ENCODE results near the gene LNP1.

Gene LNP1

DNA sequence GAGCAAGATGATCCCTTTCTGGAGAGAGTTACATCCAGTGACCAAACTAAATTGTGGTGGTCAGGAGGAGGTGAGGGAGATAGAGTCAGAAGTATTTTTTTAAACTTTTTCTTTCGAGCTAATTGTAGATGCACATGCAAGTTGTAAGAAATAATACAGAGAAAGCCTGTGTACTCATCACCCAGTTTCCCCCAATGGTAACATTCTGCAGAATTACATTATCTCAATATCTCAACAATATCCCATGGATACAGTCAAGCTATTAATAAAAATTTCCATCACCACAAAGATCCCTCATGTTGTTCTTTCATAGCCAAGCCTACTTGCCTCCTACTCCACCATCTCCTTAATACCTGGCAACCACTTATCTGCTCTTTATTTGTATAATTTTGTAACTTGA is 87.8 kb downstream of the LNP1 start:
- Histone ChIP-seq H3K9me3 (ENCODE audit: control insufficient read depth, low read depth, low read length) (no peaks in the 10 kb centered on the region), H3K4me3 (ENCODE audit: low read length) (no peak overlapping the region), H3K9ac (ENCODE audit: low read length) (no peak overlapping the region), H3K36me3 (ENCODE audit: control insufficient read depth, low read depth, low read length) (no peaks in the 10 kb centered on the region), H3K4me1 (ENCODE audit: control insufficient read depth, low read depth, low read length) (peaks cover 7% of the 10 kb centered on the region), H3K27me3 (ENCODE audit: control insufficient read depth, insufficient read depth, low read length) (no peaks in the 10 kb centered on the region), H3K27ac (ENCODE audit: low read length) (no peak overlapping the region)

DNA sequence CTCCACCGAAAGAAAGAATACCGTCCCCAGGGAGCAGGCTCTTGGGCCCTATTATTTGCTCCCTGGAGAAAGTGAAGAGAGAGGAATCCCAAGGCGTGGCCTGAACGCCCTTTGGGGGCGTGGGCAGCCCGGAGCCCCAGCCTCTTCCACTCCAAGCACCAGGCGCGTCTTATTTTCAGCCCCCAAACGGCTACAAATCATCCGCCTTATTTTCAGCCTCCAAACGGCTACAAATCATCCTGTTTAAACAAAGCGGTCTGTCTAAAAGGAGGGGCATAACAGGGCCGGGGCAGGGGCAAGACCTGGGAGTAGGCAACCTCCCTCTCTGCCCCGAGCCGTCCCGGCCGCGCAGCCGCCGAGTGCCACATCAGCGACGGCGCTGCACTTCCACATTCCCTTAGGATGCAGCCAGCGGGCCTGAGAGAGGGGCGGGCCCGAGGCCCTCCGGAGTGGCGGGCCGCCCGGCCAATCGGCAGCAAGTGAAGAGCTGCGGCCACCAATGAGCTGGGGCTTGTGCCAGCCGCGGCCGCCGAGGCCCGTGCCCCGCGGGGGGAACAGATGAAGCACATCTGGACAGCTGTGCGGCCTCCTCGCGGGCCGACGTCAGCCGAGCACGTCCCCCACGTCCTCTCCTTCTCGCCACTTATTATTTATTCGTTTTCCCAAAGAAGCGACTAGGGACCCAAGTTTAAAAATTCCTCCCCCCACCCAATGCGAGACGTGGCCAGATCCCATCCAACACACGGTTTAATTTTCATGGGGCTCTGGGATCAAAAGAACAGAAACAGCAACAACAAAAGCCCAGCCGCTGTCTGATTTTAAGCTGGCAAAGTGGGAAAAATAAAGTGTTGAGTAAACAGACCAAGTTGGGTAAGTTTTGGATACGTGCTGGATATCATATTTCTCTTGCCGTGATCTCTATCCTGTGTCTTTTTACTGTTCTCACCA is 91.0 kb downstream of the LNP1 start, which contains the start of gene TMEM45A:
Gene TMEM45A (plus strand): TSS at position 561 of the 948 bp plus-strand sequence. CDS start 62,593 bp downstream, outside the sequence.
- Histone ChIP-seq H3K4me3 (ENCODE audit: low read length) (peak within 1 kb of the TSS; percentile 81), H3K27ac (ENCODE audit: low read length) (no peak within 1 kb of the TSS), H3K4me1 (ENCODE audit: control insufficient read depth, low read depth, low read length) (peaks cover 7% of the 10 kb centered on the region), H3K27me3 (ENCODE audit: control insufficient read depth, insufficient read depth, low read length) (no peaks in the 10 kb centered on the region), H3K9ac (ENCODE audit: low read length) (peak within 1 kb of the TSS; percentile 60), H3K9me3 (ENCODE audit: control insufficient read depth, low read depth, low read length) (no peaks in the 10 kb centered on the region), H3K36me3 (ENCODE audit: control insufficient read depth, low read depth, low read length) (no peaks in the 10 kb centered on the region)

DNA sequence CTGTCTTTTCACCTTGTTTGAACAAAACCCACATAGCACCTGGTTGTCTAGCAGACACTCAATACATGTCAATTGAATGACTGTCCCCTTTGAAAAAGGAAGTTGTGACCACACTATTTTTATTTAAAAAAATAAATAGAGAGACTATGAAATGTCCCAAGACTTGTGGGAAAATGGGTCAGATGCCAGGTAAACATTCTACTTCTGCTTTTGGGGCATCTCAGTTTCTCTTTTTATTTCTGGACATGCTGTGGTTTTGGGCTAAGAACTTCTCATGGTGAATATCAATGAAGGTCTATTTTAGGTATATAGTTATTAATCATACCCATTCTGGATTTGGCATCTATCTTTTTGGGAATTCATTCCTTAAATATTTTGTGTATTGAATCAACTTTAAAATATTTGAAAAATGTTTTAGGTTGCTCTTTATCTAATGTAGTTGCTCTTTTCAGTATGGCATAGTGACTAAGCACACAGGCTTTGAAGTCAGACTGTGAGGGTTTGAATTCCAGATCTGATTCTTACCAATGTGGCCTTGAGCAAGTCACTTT is 95.4 kb downstream of the LNP1 start:
- H3K9me3 ChIP-seq (ENCODE audit: control insufficient read depth, low read depth, low read length) = no peaks in the 10 kb centered on the region
- no peak overlapping the region for H3K4me3 ChIP-seq (ENCODE audit: low read length)
- no peaks in the 10 kb centered on the region for H3K27me3 ChIP-seq (ENCODE audit: control insufficient read depth, insufficient read depth, low read length)
- peaks cover 4% of the 10 kb centered on the region for H3K4me1 ChIP-seq (ENCODE audit: control insufficient read depth, low read depth, low read length)
- H3K36me3 ChIP-seq (ENCODE audit: control insufficient read depth, low read depth, low read length) = no peaks in the 10 kb centered on the region
- H3K27ac ChIP-seq (ENCODE audit: low read length) = no peak overlapping the region
- H3K9ac ChIP-seq (ENCODE audit: low read length) = no peak overlapping the region

DNA sequence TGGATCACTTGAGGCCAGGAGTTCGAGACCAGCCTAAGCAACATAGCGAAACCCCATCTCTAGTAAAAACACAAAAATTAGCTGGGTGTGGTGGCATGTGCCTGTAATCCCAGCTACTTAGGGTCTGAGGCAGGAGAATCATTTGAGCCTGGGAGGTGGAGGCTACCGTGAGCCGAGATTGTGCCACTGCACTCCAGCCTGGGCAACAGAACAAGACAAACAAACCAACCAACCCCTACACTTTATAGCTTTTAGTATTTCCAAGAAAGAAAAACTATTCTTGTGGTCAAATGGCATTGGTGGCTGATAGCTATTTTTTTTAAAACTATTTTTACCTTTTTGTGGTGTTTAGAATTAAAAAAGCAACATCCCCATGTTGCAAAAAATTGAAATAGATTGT is 98.3 kb downstream of the LNP1 start:
- H3K4me1 ChIP-seq (ENCODE audit: control insufficient read depth, low read depth, low read length) = peaks cover 3% of the 10 kb centered on the region
- no peak overlapping the region for H3K4me3 ChIP-seq (ENCODE audit: low read length)
- no peak overlapping the region for H3K27ac ChIP-seq (ENCODE audit: low read length)
- H3K27me3 ChIP-seq (ENCODE audit: control insufficient read depth, insufficient read depth, low read length) = no peaks in the 10 kb centered on the region
- no peaks in the 10 kb centered on the region for H3K9me3 ChIP-seq (ENCODE audit: control insufficient read depth, low read depth, low read length)
- no peak overlapping the region for H3K9ac ChIP-seq (ENCODE audit: low read length)
- H3K36me3 ChIP-seq (ENCODE audit: control insufficient read depth, low read depth, low read length) = no peaks in the 10 kb centered on the region

DNA sequence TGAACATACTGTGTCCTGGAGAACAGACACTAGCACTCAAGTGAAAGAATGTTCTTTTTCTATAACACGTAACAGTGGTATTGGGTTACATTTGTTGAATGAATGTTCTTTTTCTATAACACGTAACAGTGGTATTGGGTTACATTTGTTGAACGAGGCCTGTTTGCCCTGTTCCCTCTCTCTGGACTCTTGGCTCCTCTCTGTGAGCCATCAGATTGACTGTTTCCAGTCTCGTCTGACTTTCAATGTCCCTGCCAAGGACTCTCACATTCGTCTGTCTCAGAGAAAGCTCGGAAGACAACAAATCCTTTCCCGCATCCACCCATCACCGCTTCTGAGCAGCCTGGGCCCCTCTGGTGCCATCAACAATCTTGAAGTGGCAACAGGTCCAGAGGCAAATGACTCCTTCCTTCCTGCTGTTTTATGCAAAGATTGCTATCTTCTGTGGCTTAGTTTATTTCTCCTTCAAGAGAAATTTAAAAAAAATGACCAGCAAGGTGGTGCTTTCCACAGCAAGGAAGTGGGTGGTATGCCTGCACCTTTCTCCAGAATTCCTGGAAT is 99.1 kb downstream of the LNP1 start:
- Histone ChIP-seq H3K27me3 (ENCODE audit: control insufficient read depth, insufficient read depth, low read length) (no peaks in the 10 kb centered on the region), H3K4me3 (ENCODE audit: low read length) (no peak overlapping the region)

DNA sequence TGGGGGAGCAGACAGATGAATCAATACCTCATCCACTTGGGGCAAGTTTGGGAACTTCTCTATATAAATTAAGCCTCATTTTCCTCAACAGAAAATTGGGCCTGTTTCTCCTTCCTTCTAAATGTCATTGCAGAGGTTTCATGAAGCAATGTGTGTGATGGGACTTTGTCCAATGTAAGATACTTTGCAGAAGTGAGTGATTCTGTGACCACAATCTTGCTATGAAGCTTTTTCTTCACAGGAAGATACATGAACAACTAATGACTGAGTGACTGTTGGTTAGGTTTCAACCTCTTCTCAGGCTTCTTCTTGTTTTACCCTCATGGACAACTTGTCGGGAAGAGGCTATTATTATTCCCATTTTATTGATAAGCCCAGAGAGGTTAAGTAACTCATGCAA is 102.1 kb downstream of the LNP1 start:
- H3K9me3 ChIP-seq (ENCODE audit: control insufficient read depth, low read depth, low read length) = peaks cover 3% of the 10 kb centered on the region
- no peaks in the 10 kb centered on the region for H3K36me3 ChIP-seq (ENCODE audit: control insufficient read depth, low read depth, low read length)
- H3K4me3 ChIP-seq (ENCODE audit: low read length) = no peak overlapping the region
- H3K27me3 ChIP-seq (ENCODE audit: control insufficient read depth, insufficient read depth, low read length) = no peaks in the 10 kb centered on the region
- no peak overlapping the region for H3K9ac ChIP-seq (ENCODE audit: low read length)
- no peak overlapping the region for H3K27ac ChIP-seq (ENCODE audit: low read length)
- H3K4me1 ChIP-seq (ENCODE audit: control insufficient read depth, low read depth, low read length) = peaks cover 3% of the 10 kb centered on the region

More for the DNA sequence above, 99.1 kb downstream of the LNP1 start:
- H3K9me3 ChIP-seq (ENCODE audit: control insufficient read depth, low read depth, low read length) = no peaks in the 10 kb centered on the region
- H3K27ac ChIP-seq (ENCODE audit: low read length) = no peak overlapping the region
- no peak overlapping the region for H3K9ac ChIP-seq (ENCODE audit: low read length)
- H3K36me3 ChIP-seq (ENCODE audit: control insufficient read depth, low read depth, low read length) = no peaks in the 10 kb centered on the region
- peaks cover 3% of the 10 kb centered on the region for H3K4me1 ChIP-seq (ENCODE audit: control insufficient read depth, low read depth, low read length)

All from iPS-18a (cell line).